Loucy (cell line): ENCODE results near the gene TGM5.

ENCODE experiments used
- H2AFZ ChIP-seq: fragments of 200-600 bp; sonication (generic); 2 replicates; pipeline ENCODE4 v1.6.0; 2016; ENCODE audit warnings: antibody characterized with exemption, mild to moderate bottlenecking, low read length, moderate library complexity
- H3F3A ChIP-seq: fragments of 200-600 bp; 2 replicates; pipeline ENCODE4 v1.6.0; 2016; ENCODE audit warnings: antibody characterized with exemption, low read depth, mild to moderate bottlenecking
- H3K27me3 ChIP-seq: fragments of 200-600 bp; sonication (generic); 2 replicates; pipeline ENCODE4 v1.6.1; 2014; ENCODE audit warnings: low read length, mild to moderate bottlenecking; ENCODE audit not compliant: insufficient read depth, poor library complexity, severe bottlenecking
- H3K36me3 ChIP-seq: fragments of 200-600 bp; sonication (generic); 2 replicates; pipeline ENCODE4 v1.6.1; 2016; ENCODE audit warnings: low read length; ENCODE audit not compliant: insufficient read depth
- H3K4me1 ChIP-seq: fragments of 200-600 bp; sonication (generic); 2 replicates; pipeline ENCODE4 v1.5.1; 2014; ENCODE audit warnings: low read length, mild to moderate bottlenecking; ENCODE audit not compliant: insufficient read depth, poor library complexity, severe bottlenecking
- H3K4me2 ChIP-seq: fragments of 200-600 bp; sonication (generic); 2 replicates; pipeline ENCODE4 v1.6.0; 2014; ENCODE audit warnings: antibody characterized with exemption, low read length, low read depth, mild to moderate bottlenecking; ENCODE audit not compliant: poor library complexity, severe bottlenecking
- H3K4me3 ChIP-seq: fragments of 200-600 bp; sonication (generic); 2 replicates; pipeline ENCODE4 v1.5.1; 2014; ENCODE audit warnings: low read length, mild to moderate bottlenecking, mixed read lengths; ENCODE audit not compliant: poor library complexity, severe bottlenecking
- H3K79me2 ChIP-seq: fragments of 200-600 bp; sonication (generic); 2 replicates; pipeline ENCODE4 v1.6.1; 2014; ENCODE audit warnings: low read length; ENCODE audit not compliant: insufficient read depth
- H3K9ac ChIP-seq: fragments of 200-600 bp; sonication (generic); 2 replicates; pipeline ENCODE4 v1.6.0; 2014; ENCODE audit warnings: mild to moderate bottlenecking, low read depth, low read length, moderate library complexity; ENCODE audit not compliant: poor library complexity, severe bottlenecking
- H3K9me2 ChIP-seq: fragments of 200-600 bp; sonication (generic); replicated peaks from 2 replicates; pipeline ENCODE4 v1.6.1; 2016; ENCODE audit warnings: low read depth, low read length, mixed read lengths
- H3K9me3 ChIP-seq: fragments of 200-600 bp; sonication (generic); 2 replicates; pipeline ENCODE4 v1.6.1; 2014; ENCODE audit warnings: mild to moderate bottlenecking, antibody characterized with exemption, low read length, low read depth; ENCODE audit not compliant: insufficient read depth
- H4K20me1 ChIP-seq: fragments of 200-600 bp; sonication (generic); 2 replicates; pipeline ENCODE4 v1.6.0; 2014; ENCODE audit warnings: antibody characterized with exemption, low read length, mild to moderate bottlenecking; ENCODE audit not compliant: insufficient read depth, poor library complexity, severe bottlenecking
- CTCF ChIP-seq: fragments of 200-600 bp; sonication (generic); conservative IDR thresholded peaks from 2 replicates; pipeline ENCODE4 v1.5.1; 2014; ENCODE audit warnings: mild to moderate bottlenecking, antibody characterized with exemption, low read length
- EZH2phosphoT487 ChIP-seq: fragments of 200-600 bp; IDR thresholded peaks from 2 replicates; pipeline ENCODE4 v1.6.1; 2018; ENCODE audit warnings: antibody characterized with exemption, mild to moderate bottlenecking, moderate library complexity, borderline replicate concordance

Gene TGM5

GRCh38 chr15:43251871-43252250 is 14.9 kb downstream of the TGM5 start:
- H4K20me1 ChIP-seq: no peaks in the 10 kb centered on the region
- peaks cover 40% of the 10 kb centered on the region for H3K4me1 ChIP-seq
- H3K36me3 ChIP-seq: no peaks in the 10 kb centered on the region
- no peak overlapping the region for H2AFZ ChIP-seq
- no peak overlapping the region for H3K9ac ChIP-seq
- H3K4me2 ChIP-seq: no peak overlapping the region
- no peaks in the 10 kb centered on the region for H3K27me3 ChIP-seq
- H3K4me3 ChIP-seq: no peak overlapping the region
- no peaks in the 10 kb centered on the region for H3K79me2 ChIP-seq
- H3K9me2 ChIP-seq: no peaks in the 10 kb centered on the region
- TF ChIP-seq CTCF (no peak), EZH2phosphoT487 (no peak)
- H3F3A ChIP-seq: no peaks in the 10 kb centered on the region
- no peaks in the 10 kb centered on the region for H3K9me3 ChIP-seq

- Histone ChIP-seq H3K27me3 (no peaks in the 10 kb centered on the region), H4K20me1 (no peaks in the 10 kb centered on the region), H3K9me2 (no peaks in the 10 kb centered on the region), H3K4me1 (peaks cover 41% of the 10 kb centered on the region), H3K9ac (no peak overlapping the region), H3K79me2 (no peaks in the 10 kb centered on the region), H2AFZ (no peak overlapping the region), H3K36me3 (no peaks in the 10 kb centered on the region), H3K4me3 (no peak overlapping the region), H3F3A (no peaks in the 10 kb centered on the region), H3K4me2 (no peak overlapping the region), H3K9me3 (no peaks in the 10 kb centered on the region)
- TF ChIP-seq EZH2phosphoT487 (no peak), CTCF (no peak)
Observed at GRCh38 chr15:43251185-43251870, 15.4 kb downstream of the TGM5 start.

GRCh38 chr15:43250785-43251184 is 15.9 kb downstream of the TGM5 start:
- Histone ChIP-seq H3K9ac (no peak overlapping the region), H3K4me2 (no peak overlapping the region), H3K36me3 (no peaks in the 10 kb centered on the region), H3K27me3 (no peaks in the 10 kb centered on the region), H2AFZ (no peak overlapping the region), H3F3A (no peaks in the 10 kb centered on the region), H3K79me2 (no peaks in the 10 kb centered on the region), H3K4me3 (no peak overlapping the region), H4K20me1 (no peaks in the 10 kb centered on the region), H3K9me2 (no peaks in the 10 kb centered on the region), H3K9me3 (no peaks in the 10 kb centered on the region), H3K4me1 (peaks cover 45% of the 10 kb centered on the region)
- TF ChIP-seq EZH2phosphoT487 (no peak), CTCF (no peak)
